Measurements from ENCODE around the gene MRPL39.

- TF ChIP-seq POLR2A (IDR thresholded peaks at IDR 0.05) (no peak), CTCF (IDR thresholded peaks at IDR 0.05) (no peak)
Observed at GRCh38 chr21:25640943-25641292, 33.6 kb upstream of the MRPL39 start.
